GM21381 (cell line): ENCODE data around the gene NSUN3.
"Not testable (repeated sequence)": the region's sequence is repeated elsewhere in the genome, so short reads cannot be mapped to it uniquely, and the experiment has no call there.

ENCODE experiments used
- ATAC-seq: cut with Tn5 transposase; IDR thresholded peaks from one replicate; pipeline ENCODE4 v1.9.1; 2021; ENCODE audit warnings: mild to moderate bottlenecking, moderate library complexity; ENCODE audit not compliant: unreplicated experiment

The NSUN3 gene

GRCh38 chr3:94066506-94067500 lies 3.9 kb downstream of the NSUN3 start:
- no peak for ATAC-seq

GRCh38 chr3:94069194-94069813 lies 6.4 kb downstream of the NSUN3 start:
- ATAC-seq: no peak

- ATAC-seq: peak; percentile 54
Observed at GRCh38 chr3:94070341-94070911, 7.6 kb downstream of the NSUN3 start.

- ATAC-seq: peak; percentile 79
Observed at GRCh38 chr3:94071713-94072284, 8.9 kb downstream of the NSUN3 start.

GRCh38 chr3:94076055-94076454 lies 13.2 kb downstream of the NSUN3 start:
- ATAC-seq: no peak

GRCh38 chr3:94080552-94080951 lies 17.7 kb downstream of the NSUN3 start:
- ATAC-seq: not testable (repeated sequence)

GRCh38 chr3:94081884-94082283 lies 19.0 kb downstream of the NSUN3 start:
- no peak for ATAC-seq

GRCh38 chr3:94082391-94082937 lies 19.6 kb downstream of the NSUN3 start:
- ATAC-seq: no peak

GRCh38 chr3:94083261-94083660 lies 20.4 kb downstream of the NSUN3 start:
- no peak for ATAC-seq

- no peak for ATAC-seq
Observed at GRCh38 chr3:94089126-94089525, 26.3 kb downstream of the NSUN3 start.

GRCh38 chr3:94092086-94092485 lies 29.2 kb downstream of the NSUN3 start:
- no peak for ATAC-seq

- no peak for ATAC-seq
Observed at GRCh38 chr3:94093151-94093550, 30.3 kb downstream of the NSUN3 start.

- ATAC-seq: no peak
Observed at GRCh38 chr3:94095111-94095510, 32.2 kb downstream of the NSUN3 start.

- no peak for ATAC-seq
Observed at GRCh38 chr3:94098452-94098851, 35.6 kb downstream of the NSUN3 start.

- no peak for ATAC-seq
Observed at GRCh38 chr3:94099311-94099710, 36.5 kb downstream of the NSUN3 start.

- no peak for ATAC-seq
Observed at GRCh38 chr3:94101860-94102259, 39.0 kb downstream of the NSUN3 start.

GRCh38 chr3:94106268-94106667 lies 43.4 kb downstream of the NSUN3 start:
- ATAC-seq: no peak

- ATAC-seq: not testable (repeated sequence)
Observed at GRCh38 chr3:94110232-94110631, 47.4 kb downstream of the NSUN3 start.

GRCh38 chr3:94110854-94111253 lies 48.0 kb downstream of the NSUN3 start:
- ATAC-seq: no peak

- ATAC-seq: no peak
Observed at GRCh38 chr3:94114666-94115065, 51.8 kb downstream of the NSUN3 start.

GRCh38 chr3:94115482-94115881 lies 52.6 kb downstream of the NSUN3 start:
- no peak for ATAC-seq
